Effector CD4-positive, alpha-beta T cell (primary cell): ENCODE results near the gene TMEM116.
"Not testable (repeated sequence)": the region's sequence is repeated elsewhere in the genome, so short reads cannot be mapped to it uniquely, and the experiment has no call there.

Source experiments
- DNase-seq: peaks from one replicate; pipeline ENCODE4 v3.0.0-alpha.2; 2020

TMEM116 gene

GRCh38 chr12:112008918-112009317 lies 4.0 kb downstream of the TMEM116 start:
- no peak for DNase-seq

GRCh38 chr12:112007945-112008344 lies 5.0 kb downstream of the TMEM116 start:
- no peak for DNase-seq

GRCh38 chr12:112005419-112006395 lies 7.3 kb downstream of the TMEM116 start:
- no peak for DNase-seq

GRCh38 chr12:112004041-112004440 lies 8.9 kb downstream of the TMEM116 start:
- DNase-seq = no peak

- DNase-seq = no peak
These were observed 11.4 kb downstream of the TMEM116 start for GRCh38 chr12:112001576-112001975.

GRCh38 chr12:112000820-112001219 lies 12.1 kb downstream of the TMEM116 start:
- no peak for DNase-seq

- not testable (repeated sequence) for DNase-seq
These were observed 13.8 kb downstream of the TMEM116 start for GRCh38 chr12:111999129-111999528.

GRCh38 chr12:111998015-111998414 lies 14.9 kb downstream of the TMEM116 start:
- no peak for DNase-seq

GRCh38 chr12:111997300-111997699 lies 15.7 kb downstream of the TMEM116 start:
- no peak for DNase-seq

- no peak for DNase-seq
These were observed 17.0 kb downstream of the TMEM116 start for GRCh38 chr12:111995782-111996480.

GRCh38 chr12:111994211-111995111 lies 18.5 kb downstream of the TMEM116 start:
- DNase-seq = not testable (repeated sequence)

- DNase-seq = no peak
These were observed 19.4 kb downstream of the TMEM116 start for GRCh38 chr12:111993292-111994150.

GRCh38 chr12:111992464-111992863 lies 20.5 kb downstream of the TMEM116 start:
- DNase-seq = no peak

- DNase-seq = no peak
These were observed 21.0 kb downstream of the TMEM116 start for GRCh38 chr12:111991946-111992345.

- no peak for DNase-seq
These were observed 21.4 kb downstream of the TMEM116 start for GRCh38 chr12:111991535-111991934.

- DNase-seq = no peak
These were observed 28.1 kb downstream of the TMEM116 start for GRCh38 chr12:111984820-111985219.

- DNase-seq = no peak
These were observed 31.0 kb downstream of the TMEM116 start for GRCh38 chr12:111981987-111982386.

GRCh38 chr12:111980598-111980997 lies 32.4 kb downstream of the TMEM116 start:
- DNase-seq = no peak

GRCh38 chr12:111978545-111978944 lies 34.4 kb downstream of the TMEM116 start:
- DNase-seq = no peak

GRCh38 chr12:111976860-111977259 lies 36.1 kb downstream of the TMEM116 start:
- DNase-seq = no peak

GRCh38 chr12:111976291-111976690 lies 36.7 kb downstream of the TMEM116 start:
- DNase-seq = no peak
